Fibroblast of pulmonary artery (primary cell): ENCODE data around the gene MTHFSD.

Experiments used
- DNase-seq: peaks from one replicate; pipeline ENCODE4 v3.0.0-alpha.2; 2010; ENCODE audit warnings: low read depth
- H3K4me3 ChIP-seq: replicated peaks from 2 replicates; pipeline ENCODE4 v1.5.1; 2011; ENCODE audit warnings: low read depth, mild to moderate bottlenecking, control low read depth, low read length, moderate library complexity
- CTCF ChIP-seq: IDR thresholded peaks from 2 replicates; pipeline ENCODE4 v1.5.1; 2011; ENCODE audit warnings: mild to moderate bottlenecking, control low read depth, low read length, inconsistent platforms; ENCODE audit errors: missing control alignments

The MTHFSD gene

DNA sequence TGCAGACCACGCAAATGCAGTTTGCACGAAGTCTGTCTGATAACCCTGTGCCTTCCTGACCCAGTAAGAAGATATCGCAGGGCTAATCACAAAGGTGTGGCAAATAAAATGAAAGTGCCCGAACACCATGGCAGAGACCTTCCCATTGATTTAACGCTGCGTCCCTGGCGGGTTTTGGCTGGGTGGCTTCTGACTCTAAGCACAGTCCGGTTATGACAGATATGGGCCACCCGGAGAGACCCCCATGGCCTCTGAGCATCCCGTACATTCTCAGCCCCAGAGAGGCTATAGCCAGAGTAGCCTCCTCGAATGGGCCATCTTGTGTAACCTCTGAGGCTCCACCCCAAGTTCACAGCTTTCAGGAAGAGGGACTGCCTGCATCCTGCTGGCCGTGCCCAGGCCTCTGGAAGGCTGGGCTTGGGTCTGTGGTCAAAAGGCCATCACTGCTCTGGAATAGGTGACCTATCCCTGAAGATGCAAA, 17.0 kb upstream of the MTHFSD start:
- no peak for TF ChIP-seq CTCF
- DNase-seq, result no peak
- peak overlapping the region; percentile 19 for H3K4me3 ChIP-seq

DNA sequence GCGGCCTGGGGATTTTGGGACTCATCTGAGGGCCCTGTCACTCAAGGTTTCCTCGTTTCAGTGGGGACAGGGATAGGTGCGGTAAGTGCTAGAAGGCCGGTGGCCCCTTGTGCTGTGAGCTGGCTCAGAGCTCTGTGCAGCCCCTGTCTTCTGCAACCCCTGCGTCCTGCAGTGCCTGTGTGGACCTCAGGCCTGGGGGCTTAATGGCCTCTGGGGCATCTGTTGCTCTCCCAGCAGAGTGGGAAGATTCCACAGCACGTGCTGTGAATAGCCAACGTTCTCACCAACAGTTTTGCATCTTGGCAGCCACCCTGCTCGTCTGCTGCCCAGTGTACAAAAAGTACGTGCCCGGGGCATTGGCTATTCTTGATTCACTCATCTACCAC, 16.5 kb upstream of the MTHFSD start:
- TF ChIP-seq CTCF, result no peak
- H3K4me3 ChIP-seq, result peak overlapping the region; percentile 77
- no peak for DNase-seq

DNA sequence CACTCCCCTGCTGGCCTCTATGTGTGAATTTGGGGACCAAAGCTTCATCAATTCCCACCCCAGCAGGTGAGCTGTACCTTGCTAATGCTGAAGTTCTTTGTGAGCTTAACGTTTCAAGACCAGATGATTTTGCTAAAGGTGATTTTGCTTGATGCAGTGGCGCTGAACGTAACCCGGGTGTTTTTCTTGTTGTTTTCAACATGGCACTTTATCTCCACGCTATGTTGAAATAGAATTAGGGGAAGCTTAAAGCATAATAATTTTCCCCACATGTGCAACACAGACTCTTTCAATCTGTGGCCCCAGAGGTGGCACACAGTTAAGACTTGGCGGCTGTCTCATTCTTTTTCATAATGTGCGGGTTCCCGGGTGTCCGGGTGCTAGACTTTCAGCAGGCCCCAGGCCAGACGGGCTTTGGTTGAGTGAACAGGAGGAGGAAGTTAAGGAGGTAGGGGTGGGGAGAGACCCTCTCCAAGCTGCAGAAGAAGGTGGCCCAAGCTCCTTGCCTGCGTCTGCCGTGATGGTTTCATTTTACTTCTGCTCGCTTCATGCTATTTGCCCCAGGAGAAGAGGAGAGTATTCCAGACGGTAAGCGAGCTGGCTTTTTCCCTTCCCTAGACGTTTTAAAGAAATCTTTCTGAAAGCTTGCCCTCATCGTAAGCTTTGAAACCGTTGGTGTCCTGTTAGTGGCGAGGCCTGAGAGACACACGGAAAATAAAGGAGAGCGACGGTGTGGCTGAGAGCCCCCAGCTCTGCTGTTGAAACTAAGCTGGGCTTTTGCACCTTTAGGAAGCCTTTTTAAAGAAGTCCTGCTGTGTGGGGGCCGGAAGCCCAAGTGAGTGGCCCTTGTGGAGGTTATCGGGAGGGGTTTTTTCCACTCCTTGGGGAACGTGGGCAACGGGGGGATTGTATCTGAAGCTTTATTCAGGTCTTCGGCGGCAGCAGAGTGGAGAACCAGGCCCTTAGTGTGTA, 15.8 kb upstream of the MTHFSD start:
- H3K4me3 ChIP-seq, result peak overlapping the region; percentile 77
- DNase-seq, result no peak
- no peak for TF ChIP-seq CTCF

DNA sequence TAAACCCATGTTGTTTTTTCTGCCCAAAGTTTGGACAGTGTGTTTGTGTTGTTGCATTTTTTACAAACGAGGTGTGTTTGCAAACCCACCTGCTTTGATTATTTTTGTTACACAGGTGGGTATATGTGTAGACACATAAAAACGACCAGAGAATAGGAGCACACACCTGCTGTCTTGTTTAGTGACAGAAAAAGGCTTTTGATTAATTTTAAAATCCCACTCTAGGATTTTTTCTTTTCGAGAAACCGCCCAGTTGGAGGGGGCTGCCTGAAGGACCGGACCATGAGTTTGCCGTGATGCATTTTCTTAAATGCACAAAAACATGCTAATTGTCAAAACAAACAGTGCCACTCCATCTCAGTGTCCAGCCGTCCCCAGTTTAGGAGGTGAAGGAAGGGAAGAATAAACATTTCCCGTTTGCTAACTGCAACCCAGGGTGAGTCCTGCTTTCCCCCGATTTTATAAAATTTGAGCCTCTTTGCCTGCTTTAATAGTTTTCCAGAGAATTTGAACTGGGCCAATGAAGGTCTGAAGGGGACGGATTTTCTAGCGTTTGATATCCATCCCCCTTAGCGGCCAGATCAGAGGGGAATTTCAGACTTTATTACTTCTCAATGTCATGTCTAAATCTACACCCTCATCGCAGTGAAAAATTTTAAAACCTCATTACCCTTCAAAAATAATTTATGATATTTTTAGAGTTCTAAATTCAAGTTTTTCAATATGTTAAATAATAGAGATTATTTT, 14.8 kb upstream of the MTHFSD start:
- H3K4me3 ChIP-seq, result peak overlapping the region; percentile 77
- no peak for TF ChIP-seq CTCF
- no peak for DNase-seq

GRCh38 chr16:86568677-86569623, 13.9 kb upstream of the MTHFSD start:
- DNase-seq, result no peak
- H3K4me3 ChIP-seq, result peak overlapping the region; percentile 77
- TF ChIP-seq CTCF, result no peak
